GM12878 (cell line): ENCODE results near the gene KCNK4.

Source experiments
- BACH1 ChIP-seq: fragments of 450-650 bp; IDR thresholded peaks from 2 replicates; pipeline ENCODE4 v1.6.1; 2017; ENCODE audit warnings: mild to moderate bottlenecking, borderline replicate concordance
- CBX5 ChIP-seq: sonication (generic); IDR thresholded peaks from 2 replicates; pipeline ENCODE4 v1.6.1; 2016; ENCODE audit warnings: low read depth, moderate library complexity, mild to moderate bottlenecking, inconsistent platforms
- CTCF ChIP-seq, 3 experiments: IDR thresholded peaks in 2 of 3; conservative IDR thresholded peaks in 1 of 3; 2 replicates each; pipeline ENCODE4 v1.5.1; 2011; ENCODE audit warnings: low read depth in 3 of 3, low read length in 3 of 3, mild to moderate bottlenecking in 3 of 3, control low read depth in 2 of 3, moderate library complexity in 2 of 3, inconsistent platforms in 1 of 3, mixed read lengths in 1 of 3; ENCODE audit not compliant: control insufficient read depth in 2 of 3, insufficient read depth in 1 of 3; ENCODE audit errors: extremely low read depth in 1 of 3
- EGR1 ChIP-seq, 2 experiments: IDR thresholded peaks; 1 replicate in 1 of 2; 2 replicates in 1 of 2; pipeline ENCODE4 v1.6.1; 2011 to 2012; ENCODE audit warnings: low read depth in 2 of 2, low read length in 2 of 2, borderline replicate concordance in 1 of 2, mild to moderate bottlenecking in 1 of 2, moderate library complexity in 1 of 2
- EP300 ChIP-seq, 2 experiments: fragments of 150-350 bp in 1 of 2; IDR thresholded peaks; 2 replicates each; pipeline ENCODE4 v1.6.1; 2011 to 2012; ENCODE audit warnings: low read depth in 2 of 2, low read length in 2 of 2, borderline replicate concordance in 1 of 2, improper control_type of control experiment in 1 of 2, inconsistent platforms in 1 of 2; ENCODE audit not compliant: control insufficient read depth in 1 of 2
- FOS ChIP-seq: IDR thresholded peaks from 3 replicates; pipeline ENCODE4 v1.6.1; 2011; ENCODE audit warnings: borderline replicate concordance; ENCODE audit not compliant: insufficient read length; ENCODE audit errors: extremely low read depth
- FOXK2 ChIP-seq: fragments of 450-650 bp; IDR thresholded peaks from 2 replicates; pipeline ENCODE4 v1.6.1; 2017; ENCODE audit warnings: mild to moderate bottlenecking, moderate library complexity
- MTA2 ChIP-seq: fragments of 450-650 bp; IDR thresholded peaks from 2 replicates; pipeline ENCODE4 v1.6.1; 2016; ENCODE audit warnings: low read depth, mild to moderate bottlenecking, moderate library complexity
- NFYB ChIP-seq: IDR thresholded peaks from 2 replicates; pipeline ENCODE4 v1.6.1; 2011; ENCODE audit warnings: low read depth, mild to moderate bottlenecking, low read length, improper control_type of control experiment, moderate library complexity; ENCODE audit not compliant: insufficient read depth
- POLR2A ChIP-seq: IDR thresholded peaks from 2 replicates; pipeline ENCODE4 v1.6.1; 2011; ENCODE audit warnings: low read depth, mild to moderate bottlenecking, low read length
- TAF1 ChIP-seq: IDR thresholded peaks from 2 replicates; pipeline ENCODE4 v1.6.1; 2011; ENCODE audit warnings: mild to moderate bottlenecking, low read depth, low read length, borderline replicate concordance

- TF ChIP-seq POLR2A (no peak), FOXK2 (no peak), EGR1 (IDR thresholded peaks at IDR 0.05; ENCODE audit: borderline replicate concordance in 1 of 2, low read depth in 2 of 2, low read length in 2 of 2) (no peak), EP300 (IDR thresholded peaks at IDR 0.05; ENCODE audit: borderline replicate concordance in 1 of 2, control insufficient read depth in 1 of 2, low read depth in 2 of 2, low read length in 2 of 2) (no peak), CTCF (IDR thresholded peaks at IDR 0.05 in 2 of 3, conservative IDR thresholded peaks at IDR 0.05 in 1 of 3; ENCODE audit: control insufficient read depth in 2 of 3, extremely low read depth in 1 of 3, insufficient read depth in 1 of 3, low read depth in 3 of 3, low read length in 3 of 3) (no peak), TAF1 (no peak), NFYB (no peak), FOS (no peak), CBX5 (no peak), BACH1 (no peak), MTA2 (no peak)
Observed at GRCh38 chr11:64321533-64321932, 30.4 kb downstream of the KCNK4 start.
